Breast epithelium (tissue), 4 donors: ENCODE results near the gene FAM117B. TPM values are rescaled to one million over a fixed set of nuclear protein-coding genes. Genes with fewer than 3 reads are reported as not detected.

Experiments
- DNase-seq, 2 donors: peaks; one replicate each; pipeline ENCODE4 v3.0.0-alpha.2; 2019; ENCODE audit warnings: low spot score in 2 of 2
- H3K27ac ChIP-seq, 2 donors: fragments of 200-600 bp; sonication (generic) in 1 of 2; one replicate each; pipeline ENCODE4 v1.5.1; 2016 to 2019; ENCODE audit warnings: mild to moderate bottlenecking in 1 of 2
- H3K27me3 ChIP-seq, 2 donors: fragments of 200-600 bp; sonication (generic) in 1 of 2; one replicate each; pipeline versions ENCODE4 v1.5.1 to v1.6.0; 2017 to 2019; ENCODE audit warnings: control low read depth in 1 of 2, mild to moderate bottlenecking in 1 of 2
- H3K36me3 ChIP-seq: fragments of 200-600 bp; one replicate; pipeline ENCODE4 v1.5.1; 2019
- H3K4me1 ChIP-seq, 2 donors: fragments of 200-600 bp; sonication (generic); one replicate each; pipeline ENCODE4 v1.5.1; 2016 to 2019; ENCODE audit warnings: control low read depth in 1 of 2
- H3K4me3 ChIP-seq, 3 donors: fragments of 200-600 bp; sonication (generic); 1 replicate in 2 of 3; 2 replicates in 1 of 3; pipeline ENCODE4 v1.5.1; 2016 to 2019; ENCODE audit warnings: mild to moderate bottlenecking in 3 of 3, moderate library complexity in 2 of 3
- H3K9me3 ChIP-seq, 2 donors: fragments of 200-600 bp; sonication (generic) in 1 of 2; one replicate each; pipeline ENCODE4 v1.5.1; 2016 to 2019; ENCODE audit warnings: control low read depth in 1 of 2
- POLR2A ChIP-seq: fragments of 450-650 bp; IDR thresholded peaks from one replicate; pipeline ENCODE4 v1.6.1; 2016; ENCODE audit warnings: antibody characterized with exemption, mild to moderate bottlenecking, moderate library complexity
- POLR2AphosphoS5 ChIP-seq, 3 donors: sonication (generic); formaldehyde crosslinking; IDR thresholded peaks; one replicate each; pipeline ENCODE4 v1.6.1; 2017; ENCODE audit warnings: antibody characterized with exemption in 3 of 3
- intact Hi-C: fragments of 100-400 bp; cut with DNase I; formaldehyde crosslinking; loops from one replicate; pipeline ENCODE4 v1.15.1; 2023; ENCODE audit warnings: low total_unique reads
- total RNA-seq, 3 donors: library from RNA; depleted of rRNA; stranded (reverse); fragments of >200 nt; gene quantifications; one replicate each; pipeline ENCODE4 v1.1.0, GENCODE V29; 2016
- TF ChIP-seq, protein P1 (sequence below), 3 donors: fragments of 450-650 bp; IDR thresholded peaks; one replicate each; pipeline ENCODE4 v1.5.1; 2016 to 2017; ENCODE audit warnings: antibody characterized with exemption in 3 of 3, mild to moderate bottlenecking in 3 of 3, moderate library complexity in 3 of 3

Gene FAM117B
- total RNA-seq, 3 donors from 2014 or later: 9.4 to 13.1 (median 11.9) TPM

DNA sequence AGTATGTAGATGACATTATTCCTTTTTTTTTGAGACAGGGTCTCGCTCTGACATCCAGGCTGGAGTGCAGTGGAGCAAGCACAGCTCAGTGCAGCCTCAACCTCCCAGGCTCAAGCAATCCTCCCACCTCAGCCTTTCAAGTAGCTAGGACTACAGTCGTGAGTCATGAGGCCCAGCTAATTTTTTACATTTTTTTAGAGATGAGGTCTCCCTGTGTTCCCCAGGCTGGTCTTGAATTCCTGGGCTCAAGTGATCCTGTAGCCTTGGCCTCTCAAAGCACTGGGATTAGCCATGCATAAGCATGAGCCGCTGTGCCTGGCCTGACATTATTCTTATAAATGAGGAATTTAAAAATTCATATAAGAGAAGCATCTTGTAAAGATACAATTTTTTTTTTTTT, 86.9 kb downstream of the FAM117B start:
- Histone ChIP-seq H3K36me3 (no peaks in the 10 kb centered on the region), H3K4me1 (no peaks in the 10 kb centered on the region), H3K9me3 (peaks cover 0 to under 1% of the 10 kb centered on the region in 2 donors), H3K27me3 (no peaks in the 10 kb centered on the region), H3K27ac (no peak overlapping the region), H3K4me3 (no peak overlapping the region)
- no peak for TF ChIP-seq POLR2AphosphoS5 (IDR thresholded peaks at IDR 0.05)
- TF ChIP-seq, protein P1, sequence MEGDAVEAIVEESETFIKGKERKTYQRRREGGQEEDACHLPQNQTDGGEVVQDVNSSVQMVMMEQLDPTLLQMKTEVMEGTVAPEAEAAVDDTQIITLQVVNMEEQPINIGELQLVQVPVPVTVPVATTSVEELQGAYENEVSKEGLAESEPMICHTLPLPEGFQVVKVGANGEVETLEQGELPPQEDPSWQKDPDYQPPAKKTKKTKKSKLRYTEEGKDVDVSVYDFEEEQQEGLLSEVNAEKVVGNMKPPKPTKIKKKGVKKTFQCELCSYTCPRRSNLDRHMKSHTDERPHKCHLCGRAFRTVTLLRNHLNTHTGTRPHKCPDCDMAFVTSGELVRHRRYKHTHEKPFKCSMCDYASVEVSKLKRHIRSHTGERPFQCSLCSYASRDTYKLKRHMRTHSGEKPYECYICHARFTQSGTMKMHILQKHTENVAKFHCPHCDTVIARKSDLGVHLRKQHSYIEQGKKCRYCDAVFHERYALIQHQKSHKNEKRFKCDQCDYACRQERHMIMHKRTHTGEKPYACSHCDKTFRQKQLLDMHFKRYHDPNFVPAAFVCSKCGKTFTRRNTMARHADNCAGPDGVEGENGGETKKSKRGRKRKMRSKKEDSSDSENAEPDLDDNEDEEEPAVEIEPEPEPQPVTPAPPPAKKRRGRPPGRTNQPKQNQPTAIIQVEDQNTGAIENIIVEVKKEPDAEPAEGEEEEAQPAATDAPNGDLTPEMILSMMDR (IDR thresholded peaks at IDR 0.05): no peak
- TF ChIP-seq POLR2A: no peak
- DNase-seq: no peak
- intact Hi-C loops: no loop called here

DNA sequence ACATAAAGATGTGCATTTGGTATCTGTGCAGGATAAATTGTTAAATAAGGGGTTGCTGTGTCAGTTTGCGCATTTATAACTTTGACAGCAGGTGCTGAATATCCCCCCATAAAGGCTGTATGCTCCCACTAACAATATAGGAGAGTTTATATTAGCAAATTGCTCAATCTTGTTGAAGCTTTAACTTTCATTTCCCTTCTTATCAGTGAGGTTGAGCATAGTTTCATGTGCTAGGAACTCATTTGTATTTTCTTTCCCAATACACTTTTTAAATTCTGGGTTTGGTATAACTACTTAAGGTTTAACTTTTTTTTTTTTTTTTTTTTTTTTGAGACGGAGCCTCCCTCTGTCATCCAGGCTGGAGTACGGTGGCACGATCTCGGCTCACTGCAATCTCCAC, 89.0 kb downstream of the FAM117B start:
- Histone ChIP-seq H3K27ac (no peak overlapping the region), H3K9me3 (no peaks in the 10 kb centered on the region), H3K4me1 (no peaks in the 10 kb centered on the region), H3K36me3 (no peaks in the 10 kb centered on the region), H3K27me3 (no peaks in the 10 kb centered on the region), H3K4me3 (no peak overlapping the region)
- TF ChIP-seq, protein P1 (IDR thresholded peaks at IDR 0.05): no peak
- no peak for TF ChIP-seq POLR2AphosphoS5 (IDR thresholded peaks at IDR 0.05)
- TF ChIP-seq POLR2A: no peak
- intact Hi-C loops: no loop called here
- DNase-seq: no peak

DNA sequence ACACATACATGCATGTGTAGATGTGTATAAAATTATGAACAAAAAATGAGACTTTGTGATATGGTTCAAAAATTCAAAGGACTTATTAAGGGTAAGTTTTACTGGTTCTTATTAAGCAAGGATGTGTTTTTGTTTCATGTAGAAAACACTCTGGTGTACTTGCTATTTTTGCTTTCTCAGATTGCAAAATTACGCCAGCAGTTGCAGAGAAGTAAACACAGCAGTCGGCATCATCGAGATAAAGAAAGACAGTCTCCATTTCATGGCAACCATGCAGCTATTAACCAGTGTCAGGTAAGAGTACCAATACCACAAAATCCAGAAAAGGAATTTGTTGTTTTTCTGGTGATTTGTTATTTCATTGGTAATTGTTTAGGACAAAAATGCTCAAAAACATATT, 91.3 kb downstream of the FAM117B start:
- no peak overlapping the region for H3K27ac ChIP-seq
- H3K9me3 ChIP-seq: no peaks in the 10 kb centered on the region
- intact Hi-C loops: no loop called here
- H3K36me3 ChIP-seq: no peaks in the 10 kb centered on the region
- DNase-seq: no peak
- TF ChIP-seq POLR2AphosphoS5 (IDR thresholded peaks at IDR 0.05) (no peak), POLR2A (no peak)
- TF ChIP-seq, protein P1 (IDR thresholded peaks at IDR 0.05): no peak
- H3K27me3 ChIP-seq: no peaks in the 10 kb centered on the region
- H3K4me3 ChIP-seq: no peak overlapping the region
- H3K4me1 ChIP-seq: no peaks in the 10 kb centered on the region

DNA sequence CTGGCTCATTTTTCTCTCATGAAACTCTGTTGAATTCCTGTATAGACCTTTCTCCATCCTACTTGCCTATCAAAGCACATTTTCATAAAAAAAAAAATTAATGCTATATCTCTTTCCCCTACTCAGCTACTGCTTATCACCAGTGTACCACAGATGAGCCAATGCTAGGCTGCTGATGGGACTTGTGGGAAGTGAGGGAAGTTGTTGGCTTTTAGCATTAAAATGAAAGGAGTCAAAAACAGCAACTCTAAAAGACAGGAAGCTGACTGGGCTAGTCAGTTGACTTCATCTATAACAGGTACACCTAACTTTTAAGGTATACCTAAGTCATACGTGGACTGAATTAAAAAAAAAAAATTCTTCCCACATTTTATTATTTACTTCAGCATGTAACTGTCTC, 102.1 kb downstream of the FAM117B start:
- Histone ChIP-seq H3K27me3 (no peaks in the 10 kb centered on the region), H3K36me3 (no peaks in the 10 kb centered on the region), H3K9me3 (peaks cover 5 to 9% of the 10 kb centered on the region in 2 donors), H3K4me1 (no peaks in the 10 kb centered on the region), H3K4me3 (no peak overlapping the region), H3K27ac (no peak overlapping the region)
- DNase-seq: no peak
- intact Hi-C loops: no loop called here
- TF ChIP-seq POLR2A (no peak), POLR2AphosphoS5 (IDR thresholded peaks at IDR 0.05) (no peak)
- TF ChIP-seq, protein P1 (IDR thresholded peaks at IDR 0.05): no peak

DNA sequence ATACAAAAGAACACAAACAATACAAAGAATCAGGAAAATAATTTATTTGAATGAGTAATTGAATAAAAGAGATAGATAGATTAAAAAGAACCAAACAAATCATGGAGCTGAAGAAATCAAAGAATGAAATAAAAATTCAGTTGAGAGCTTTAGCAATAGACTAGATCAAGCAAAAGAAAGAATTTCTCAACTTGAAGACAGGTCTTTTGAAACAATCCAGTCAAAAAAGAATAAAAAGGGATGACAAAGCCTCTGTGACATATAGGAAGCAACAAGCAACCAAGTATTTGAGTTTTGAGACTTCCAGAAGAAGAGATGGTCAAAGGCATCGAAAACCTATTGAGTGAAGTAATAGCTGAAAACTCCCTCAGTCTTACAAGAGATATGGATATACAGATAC, 108.8 kb downstream of the FAM117B start:
- H3K27ac ChIP-seq: no peak overlapping the region
- peaks cover 5 to 6% of the 10 kb centered on the region in 2 donors for H3K9me3 ChIP-seq
- TF ChIP-seq POLR2AphosphoS5 (IDR thresholded peaks at IDR 0.05) (no peak), POLR2A (no peak)
- no peaks in the 10 kb centered on the region for H3K27me3 ChIP-seq
- intact Hi-C loops: no loop called here
- H3K4me1 ChIP-seq: no peaks in the 10 kb centered on the region
- DNase-seq: no peak
- H3K4me3 ChIP-seq: no peak overlapping the region
- H3K36me3 ChIP-seq: no peaks in the 10 kb centered on the region

DNA sequence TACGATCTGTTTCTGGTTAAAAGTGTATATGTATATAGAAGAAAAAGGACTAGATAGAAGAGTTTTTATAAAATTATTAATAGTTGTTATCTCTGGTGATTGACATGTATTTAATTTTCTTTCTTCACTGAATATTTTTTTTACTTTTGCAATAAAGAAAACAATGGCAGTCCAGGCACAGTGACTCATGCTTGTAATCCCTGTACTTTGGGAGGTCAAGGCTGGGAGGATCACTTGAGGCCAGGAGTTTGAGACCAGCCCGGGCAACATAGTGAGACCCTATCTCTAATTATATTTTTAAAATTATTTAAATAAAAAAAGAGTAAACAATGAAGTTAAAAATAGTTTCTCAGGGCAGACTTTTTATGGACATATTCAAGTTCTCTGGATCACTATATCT, 114.7 kb downstream of the FAM117B start:
- Histone ChIP-seq H3K9me3 (no peaks in the 10 kb centered on the region), H3K4me1 (no peaks in the 10 kb centered on the region), H3K27me3 (no peaks in the 10 kb centered on the region), H3K36me3 (no peaks in the 10 kb centered on the region), H3K4me3 (no peak overlapping the region), H3K27ac (no peak overlapping the region)
- no peak for DNase-seq
- intact Hi-C loops: no loop called here
- TF ChIP-seq, protein P1 (IDR thresholded peaks at IDR 0.05): no peak
